ENCODE results near the gene CCDC142. TPM values are rescaled to one million over a fixed set of nuclear protein-coding genes. Genes with fewer than 3 reads are reported as not detected.

Gene CCDC142
- total and polyA plus RNA-seq, 10 donors, result 2.8 to 59.4 (median 26.0) TPM

GRCh38 chr2:74507145-74507925 is 24.5 kb upstream of the CCDC142 start, which contains the start of gene PCGF1:
TSS of gene PCGF1 (minus strand) at chr2:74507695. CDS start at chr2:74507668, 27 bp downstream.
- H3K27ac ChIP-seq, result peak within 1 kb of the TSS; percentile 97 to 100 (median 99)
- 0 to 2% (median 1%) methylated on average over 51 to 56 of the region's 56 CpGs for WGBS, 5 donors
- peaks cover 0 to 46% (median 21%) of the 10 kb centered on the region in 7 donors for H3K27me3 ChIP-seq (replicated peaks in 1 of 7)
- H3K4me3 ChIP-seq, result peak within 1 kb of the TSS; percentile 60 to 90 (median 62)
- intact Hi-C loops (cut with DNase I; ENCODE audit: low total_unique reads), result no loop called here
- H3K4me1 ChIP-seq, result peaks cover 19 to 57% (median 54%) of the 10 kb centered on the region in 6 donors
- peak; percentile 98 for DNase-seq
- H3K36me3 ChIP-seq, result peaks cover 0 to 23% (median 16%) of the 10 kb centered on the region in 6 donors
- TF ChIP-seq POLR2A (IDR thresholded peaks at IDR 0.05) (no peak), CTCF (IDR thresholded peaks at IDR 0.05 in 8 of 11, conservative IDR thresholded peaks at IDR 0.05 in 3 of 11) (peak; percentile 36 to 78 (median 64)), POLR2AphosphoS5 (IDR thresholded peaks at IDR 0.05) (peak; percentile 90 to 93 (median 92))
- H3K9me3 ChIP-seq, result no peaks in the 10 kb centered on the region

GRCh38 chr2:74505448-74506246 is 22.8 kb upstream of the CCDC142 start:
- 95 to 97% (median 96%) methylated on average over 14 of the region's 14 CpGs for WGBS, 5 donors
- no peaks in the 10 kb centered on the region for H3K9me3 ChIP-seq
- H3K27ac ChIP-seq, result no peak overlapping the region
- TF ChIP-seq CTCF (IDR thresholded peaks at IDR 0.05 in 8 of 11, conservative IDR thresholded peaks at IDR 0.05 in 3 of 11) (no peak), POLR2AphosphoS5 (IDR thresholded peaks at IDR 0.05) (no peak), POLR2A (IDR thresholded peaks at IDR 0.05) (no peak)
- peak; percentile 68 for DNase-seq
- peaks cover 19 to 65% (median 61%) of the 10 kb centered on the region in 6 donors for H3K4me1 ChIP-seq
- H3K4me3 ChIP-seq, result peak overlapping the region in 3 of 8 donors; percentile 2 to 90 (median 61)
- peaks cover 0 to 46% (median 17%) of the 10 kb centered on the region in 7 donors for H3K27me3 ChIP-seq (replicated peaks in 1 of 7)
- intact Hi-C loops (cut with DNase I; ENCODE audit: low total_unique reads), result no loop called here
- peaks cover 0 to 23% (median 16%) of the 10 kb centered on the region in 6 donors for H3K36me3 ChIP-seq

GRCh38 chr2:74504591-74504990 is 21.8 kb upstream of the CCDC142 start:
- peaks cover 21 to 75% (median 66%) of the 10 kb centered on the region in 6 donors for H3K4me1 ChIP-seq
- DNase-seq, result peak; percentile 39
- TF ChIP-seq POLR2AphosphoS5 (IDR thresholded peaks at IDR 0.05) (no peak), POLR2A (IDR thresholded peaks at IDR 0.05) (no peak), CTCF (IDR thresholded peaks at IDR 0.05 in 8 of 11, conservative IDR thresholded peaks at IDR 0.05 in 3 of 11) (no peak)

More at GRCh38 chr2:74504591-74504990, 21.8 kb upstream of the CCDC142 start:
- peaks cover 6 to 49% (median 23%) of the 10 kb centered on the region in 7 donors for H3K27me3 ChIP-seq (replicated peaks in 1 of 7)
- H3K4me3 ChIP-seq, result peak overlapping the region in 1 of 8 donors; percentile 90
- WGBS, 5 donors, result 91 to 96% (median 95%) methylated on average over 3 of the region's 3 CpGs
- H3K9me3 ChIP-seq, result no peaks in the 10 kb centered on the region
- H3K27ac ChIP-seq, result no peak overlapping the region
- intact Hi-C loops (cut with DNase I; ENCODE audit: low total_unique reads), result loop anchor here (5.0 kb wide), 1 partner anchor 83 kb away; no protein-coding TSS in a partner anchor
- H3K36me3 ChIP-seq, result peaks cover 0 to 23% (median 16%) of the 10 kb centered on the region in 6 donors

All from spleen (tissue), 11 donors.